KOPT-K1 (cell line): ENCODE data around the gene NHERF2.

Experiments
- H3K27ac ChIP-seq: fragments of 200-600 bp; sonication (generic); 2 replicates; pipeline ENCODE4 v1.5.1; 2016; ENCODE audit warnings: antibody characterized with exemption, mild to moderate bottlenecking, low read depth, low read length; ENCODE audit not compliant: poor library complexity, severe bottlenecking
- H3K36me3 ChIP-seq: fragments of 200-600 bp; sonication (generic); 2 replicates; pipeline ENCODE4 v1.5.1; 2017; ENCODE audit warnings: antibody characterized with exemption, mild to moderate bottlenecking, low read length, moderate library complexity; ENCODE audit not compliant: insufficient read depth
- H3K9me3 ChIP-seq: fragments of 200-600 bp; sonication (generic); 2 replicates; pipeline ENCODE4 v1.5.1; 2017; ENCODE audit warnings: antibody characterized with exemption, low read length, mild to moderate bottlenecking; ENCODE audit not compliant: insufficient read depth, poor library complexity, severe bottlenecking

The NHERF2 gene

GRCh38 chr16:1985466-1986150 is 41.1 kb upstream of the NHERF2 start:
- Histone ChIP-seq H3K36me3 (peaks cover 15% of the 10 kb centered on the region; the same call in 1 of the 2 replicates), H3K9me3 (no peaks in the 10 kb centered on the region), H3K27ac (peak overlapping the region; percentile 64)

- no peaks in the 10 kb centered on the region for H3K9me3 ChIP-seq
- H3K36me3 ChIP-seq = peaks cover 15% of the 10 kb centered on the region; the same call in 1 of the 2 replicates
- no peak overlapping the region for H3K27ac ChIP-seq
Observed at GRCh38 chr16:1987198-1987597, 39.5 kb upstream of the NHERF2 start.

- H3K27ac ChIP-seq = no peak within 1 kb of the TSS
- peaks cover 15% of the 10 kb centered on the region; the same call in 1 of the 2 replicates for H3K36me3 ChIP-seq
- H3K9me3 ChIP-seq = no peaks in the 10 kb centered on the region
Observed at GRCh38 chr16:1989209-1990100, 37.2 kb upstream of the NHERF2 start, which contains the start of gene SYNGR3. Gene SYNGR3 (plus strand): TSS chr16:1989970. CDS start chr16:1990103, 133 bp downstream.

- Histone ChIP-seq H3K27ac (no peak overlapping the region), H3K9me3 (no peaks in the 10 kb centered on the region), H3K36me3 (peaks cover 15% of the 10 kb centered on the region; the same call in 1 of the 2 replicates)
Observed at GRCh38 chr16:1990101-1990350, 36.7 kb upstream of the NHERF2 start.

GRCh38 chr16:1990351-1991134 is 36.2 kb upstream of the NHERF2 start:
- Histone ChIP-seq H3K9me3 (no peaks in the 10 kb centered on the region), H3K27ac (no peak overlapping the region), H3K36me3 (peaks cover 18% of the 10 kb centered on the region; the same call in 1 of the 2 replicates)

- no peaks in the 10 kb centered on the region for H3K9me3 ChIP-seq
- H3K27ac ChIP-seq = no peak overlapping the region
- H3K36me3 ChIP-seq = peaks cover 16% of the 10 kb centered on the region; the same call in 1 of the 2 replicates
Observed at GRCh38 chr16:1991135-1991551, 35.6 kb upstream of the NHERF2 start.

- Histone ChIP-seq H3K27ac (no peak overlapping the region), H3K9me3 (no peaks in the 10 kb centered on the region), H3K36me3 (peaks cover 11% of the 10 kb centered on the region; the same call in 1 of the 2 replicates)
Observed at GRCh38 chr16:1991588-1991947, 35.1 kb upstream of the NHERF2 start.

GRCh38 chr16:1991948-1992703 is 34.6 kb upstream of the NHERF2 start:
- Histone ChIP-seq H3K27ac (no peak overlapping the region), H3K36me3 (peaks cover 12% of the 10 kb centered on the region; the same call in 1 of the 2 replicates), H3K9me3 (no peaks in the 10 kb centered on the region)

- Histone ChIP-seq H3K9me3 (no peaks in the 10 kb centered on the region), H3K27ac (no peak overlapping the region), H3K36me3 (peaks cover 19% of the 10 kb centered on the region; the same call in 1 of the 2 replicates)
Observed at GRCh38 chr16:1992704-1993317, 33.9 kb upstream of the NHERF2 start.

- no peak overlapping the region for H3K27ac ChIP-seq
- peaks cover 28% of the 10 kb centered on the region for H3K36me3 ChIP-seq
- H3K9me3 ChIP-seq = no peaks in the 10 kb centered on the region
Observed at GRCh38 chr16:1993731-1994131, 33.0 kb upstream of the NHERF2 start.

- Histone ChIP-seq H3K27ac (no peak overlapping the region), H3K36me3 (peaks cover 68% of the 10 kb centered on the region), H3K9me3 (no peaks in the 10 kb centered on the region)
Observed at GRCh38 chr16:1997494-1998359, 29.0 kb upstream of the NHERF2 start.

GRCh38 chr16:1998360-1998835 is 28.3 kb upstream of the NHERF2 start:
- Histone ChIP-seq H3K9me3 (no peaks in the 10 kb centered on the region), H3K27ac (no peak overlapping the region), H3K36me3 (peaks cover 75% of the 10 kb centered on the region)
